ENCODE data around the gene NEURL3. TPM values are rescaled to one million over a fixed set of nuclear protein-coding genes. Genes with fewer than 3 reads are reported as not detected.

Gene NEURL3
- total and polyA plus RNA-seq, 2 of the 4 experiments (the other 2 are of a cell fraction): not detected

GRCh38 chr2:96531366-96531765 lies 26.2 kb upstream of the NEURL3 start:
- POLR2A ChIA-PET (ENCODE audit: unreplicated experiment): no interaction called here
- no peak for DNase-seq
- BruUV-seq (replicated peaks): no TSS peak

More at GRCh38 chr2:96531366-96531765, 26.2 kb upstream of the NEURL3 start:
- Histone ChIP-seq H3K4me1 (ENCODE audit: control insufficient read depth, insufficient read depth, low read length) (peaks cover 44% of the 10 kb centered on the region), H3K4ac (ENCODE audit: low read depth, low read length) (peak overlapping the region; percentile 91), H3K4me2 (ENCODE audit: low read depth, low read length) (peak overlapping the region; percentile 43; the same call in 1 of the 2 replicates), H3K9me3 (ENCODE audit: control insufficient read depth, insufficient read depth, low read length) (no peaks in the 10 kb centered on the region), H2AK5ac (ENCODE audit: low read depth, low read length) (peak overlapping the region; percentile 91), H3K23ac (ENCODE audit: low read depth, low read length) (peak overlapping the region; percentile 39), H3K14ac (replicated peaks; ENCODE audit: low read depth, low read length) (peak overlapping the region; percentile 70), H3K9me1 (ENCODE audit: insufficient read depth, low read length) (peaks cover 14% of the 10 kb centered on the region), H2BK120ac (ENCODE audit: low read depth, low read length) (peak overlapping the region; percentile 75), H4K20me1 (ENCODE audit: insufficient read depth, low read length) (no peaks in the 10 kb centered on the region), H2BK20ac (ENCODE audit: low read depth, low read length) (peak overlapping the region; percentile 70), H2BK5ac (ENCODE audit: low read depth, low read length, poor library complexity, severe bottlenecking) (no peak overlapping the region), H2BK15ac (ENCODE audit: low read depth, low read length) (peak overlapping the region; percentile 4; the same call in 1 of the 3 replicates), H2AFZ (replicated peaks; ENCODE audit: low read length, poor library complexity) (peak overlapping the region; percentile 91), H3K4me3 (ENCODE audit: insufficient read depth, low read depth, low read length) (no peak overlapping the region), H3K56ac (ENCODE audit: extremely low read depth, insufficient read depth, low read length) (no peak overlapping the region), H3K36me3 (ENCODE audit: control insufficient read depth, insufficient read depth, low read length) (no peaks in the 10 kb centered on the region), H2AK9ac (replicated peaks; ENCODE audit: low read depth, low read length, poor library complexity) (peak overlapping the region; percentile 48), H3K27me3 (ENCODE audit: control insufficient read depth, insufficient read depth, low read length) (no peaks in the 10 kb centered on the region; the same call in 1 of the 2 replicates), H3K79me1 (ENCODE audit: low read depth in 1 of 2, low read length in 2 of 2) (peaks cover 0 to 2% of the 10 kb centered on the region in 2 experiments; a peak in 1 of 4 replicates), H4K91ac (ENCODE audit: insufficient read depth, low read depth, low read length) (peak overlapping the region; percentile 84), H3K9ac (ENCODE audit: low read depth, low read length) (no peak overlapping the region; the same call in 1 of the 2 replicates), H4K5ac (ENCODE audit: low read depth, low read length) (peak overlapping the region; percentile 2; the same call in 1 of the 2 replicates), H4K8ac (ENCODE audit: low read depth in 2 of 2, low read length in 2 of 2) (peak overlapping the region; percentile 9 to 59; a peak in 1 of 4 replicates), H3K18ac (ENCODE audit: low read depth, low read length) (peak overlapping the region; percentile 30), H3K27ac (ENCODE audit: insufficient read depth, low read length) (peak overlapping the region; percentile 51; the same call in 1 of the 2 replicates)
- CTCF ChIA-PET: interaction anchor here (0.7 to 0.9 kb wide), 2 partner anchors 8 to 22 kb away, joined by 3 to 4 read pairs; no protein-coding TSS in a partner anchor
- 60% methylated on average over 1 of the region's 9 CpGs; no CpG with 5 or more reads in 1 of the 2 experiments for WGBS, 2 experiments (ENCODE audit: extremely low coverage in 2 of 2, insufficient read length in 1 of 2)
- in situ Hi-C loops (cut with MboI; ENCODE audit: low sequenced_read_pairs): no loop called here
- no peak for TF ChIP-seq USF2 (IDR thresholded peaks at IDR 0.05; ENCODE audit: low read depth, low read length)
- TF ChIP-seq POLR2A (IDR thresholded peaks at IDR 0.05; ENCODE audit: low read depth, low read length): no peak
- no peak for TF ChIP-seq BHLHE40 (IDR thresholded peaks at IDR 0.05; ENCODE audit: low read depth, low read length)
- TF ChIP-seq RFX5 (IDR thresholded peaks at IDR 0.05; ENCODE audit: low read depth, low read length): no peak
- TF ChIP-seq RAD21 (IDR thresholded peaks at IDR 0.05; ENCODE audit: low read length): no peak
- TF ChIP-seq RCOR1 (IDR thresholded peaks at IDR 0.05; ENCODE audit: insufficient replicate concordance, low read length): no peak
- no peak for TF ChIP-seq CEBPB (IDR thresholded peaks at IDR 0.05; ENCODE audit: low read depth, low read length)
- no peak for TF ChIP-seq NFE2L2 (IDR thresholded peaks at IDR 0.05; ENCODE audit: low read depth, low read length)
- TF ChIP-seq CHD1 (IDR thresholded peaks at IDR 0.05; ENCODE audit: low read depth, low read length): no peak
- no peak for TF ChIP-seq CTCF (conservative IDR thresholded peaks at IDR 0.05; ENCODE audit: low read depth, low read length)
- dilution Hi-C loops (cut with HindIII; ENCODE audit: low sequenced_read_pairs, unreplicated experiment): no loop called here
- ATAC-seq (ENCODE audit: low read depth): no peak
- intact Hi-C loops (cut with micrococcal nuclease): no loop called here
